Vagina (tissue), 2 donors: ENCODE data around the gene SERPINF2. TPM values are rescaled to one million over a fixed set of nuclear protein-coding genes. Genes with fewer than 3 reads are reported as not detected.

ENCODE experiments used
- DNase-seq, 2 donors: peaks; one replicate each; pipeline ENCODE4 v3.0.0-alpha.2; 2017; ENCODE audit errors: extremely low spot score in 2 of 2
- H3K27ac ChIP-seq: fragments of 200-600 bp; sonication (generic); one replicate; pipeline ENCODE4 v1.5.1; 2019
- H3K27me3 ChIP-seq: fragments of 200-600 bp; sonication (generic); one replicate; pipeline ENCODE4 v1.5.1; 2019
- H3K36me3 ChIP-seq, 2 donors: fragments of 200-600 bp; sonication (generic); one replicate each; pipeline ENCODE4 v1.5.1; 2017 to 2019
- H3K4me1 ChIP-seq: fragments of 200-600 bp; sonication (generic); one replicate; pipeline ENCODE4 v1.5.1; 2019
- H3K4me3 ChIP-seq, 2 donors: fragments of 200-600 bp; sonication (generic); 1 replicate in 1 of 2; 2 replicates in 1 of 2; pipeline ENCODE4 v1.5.1; 2016 to 2019
- H3K9me3 ChIP-seq: fragments of 200-600 bp; sonication (generic); one replicate; pipeline ENCODE4 v1.5.1; 2019
- CTCF ChIP-seq, 3 experiments: fragments of 450-650 bp in 2 of 3; fragments of 200-600 bp in 1 of 3; sonication (generic) in 1 of 3; IDR thresholded peaks; one replicate each; pipeline ENCODE4 v1.5.1; 2017 to 2019; ENCODE audit warnings: antibody characterized with exemption in 3 of 3, mild to moderate bottlenecking in 2 of 3, moderate library complexity in 2 of 3
- POLR2A ChIP-seq, 2 donors: fragments of 450-650 bp; IDR thresholded peaks; one replicate each; pipeline ENCODE4 v1.6.1; 2017; ENCODE audit warnings: antibody characterized with exemption in 2 of 2, mild to moderate bottlenecking in 2 of 2, moderate library complexity in 2 of 2
- POLR2AphosphoS5 ChIP-seq, 2 donors: sonication (generic); formaldehyde crosslinking; IDR thresholded peaks; one replicate each; pipeline ENCODE4 v1.9.0; 2017; ENCODE audit warnings: antibody characterized with exemption in 2 of 2, mild to moderate bottlenecking in 2 of 2, low read depth in 1 of 2; ENCODE audit not compliant: insufficient read depth in 1 of 2
- intact Hi-C: fragments of 100-400 bp; cut with DNase I; formaldehyde crosslinking; loops from one replicate; pipeline ENCODE4 v1.15.1; 2023
- total RNA-seq: library from RNA; depleted of rRNA; stranded (reverse); fragments of >200 nt; gene quantifications from one replicate; pipeline ENCODE4 v1.2.3, GENCODE V29; 2016

Gene SERPINF2
- total RNA-seq, 1 donor from 2014 or later: 23.8 TPM

GRCh38 chr17:1783271-1783670 lies 40.6 kb downstream of the SERPINF2 start:
- peak overlapping the region; percentile 97 for H3K27ac ChIP-seq
- DNase-seq: no peak
- no peaks in the 10 kb centered on the region for H3K27me3 ChIP-seq
- intact Hi-C loops: loop anchor here (2.0 kb wide), 1 partner anchor 66 kb away; no protein-coding TSS in a partner anchor
- peaks cover 83% of the 10 kb centered on the region for H3K4me1 ChIP-seq
- TF ChIP-seq POLR2A (IDR thresholded peaks at IDR 0.05): no peak
- TF ChIP-seq POLR2AphosphoS5 (IDR thresholded peaks at IDR 0.05; ENCODE audit: insufficient read depth in 1 of 2, low read depth in 1 of 2): peak in 1 of 2 donors; percentile 50
- TF ChIP-seq CTCF (IDR thresholded peaks at IDR 0.05): no peak
- H3K9me3 ChIP-seq: no peaks in the 10 kb centered on the region
- no peak overlapping the region for H3K4me3 ChIP-seq
- no peaks in the 10 kb centered on the region for H3K36me3 ChIP-seq

- DNase-seq: peak in 1 of 2 donors; percentile 99
- H3K36me3 ChIP-seq: no peaks in the 10 kb centered on the region
- intact Hi-C loops: loop anchor here (2.0 kb wide), 1 partner anchor 67 kb away; no protein-coding TSS in a partner anchor
- H3K4me1 ChIP-seq: peaks cover 76% of the 10 kb centered on the region
- TF ChIP-seq POLR2A (IDR thresholded peaks at IDR 0.05) (peak in 1 of 2 donors; percentile 63), CTCF (IDR thresholded peaks at IDR 0.05) (peak; percentile 58 to 93 (median 78)), POLR2AphosphoS5 (IDR thresholded peaks at IDR 0.05; ENCODE audit: insufficient read depth in 1 of 2, low read depth in 1 of 2) (peak in 1 of 2 donors; percentile 98)
- H3K4me3 ChIP-seq: no peak overlapping the region
- peak overlapping the region; percentile 97 for H3K27ac ChIP-seq
- H3K27me3 ChIP-seq: no peaks in the 10 kb centered on the region
- no peaks in the 10 kb centered on the region for H3K9me3 ChIP-seq
These were observed 41.4 kb downstream of the SERPINF2 start for GRCh38 chr17:1783834-1784611.

GRCh38 chr17:1785930-1786329 lies 43.3 kb downstream of the SERPINF2 start:
- intact Hi-C loops: loop anchor here (5.0 kb wide), 1 partner anchor 119 kb away; no protein-coding TSS in a partner anchor
- TF ChIP-seq POLR2A (IDR thresholded peaks at IDR 0.05) (no peak), CTCF (IDR thresholded peaks at IDR 0.05) (no peak), POLR2AphosphoS5 (IDR thresholded peaks at IDR 0.05; ENCODE audit: insufficient read depth in 1 of 2, low read depth in 1 of 2) (no peak)
- no peak overlapping the region for H3K4me3 ChIP-seq

GRCh38 chr17:1786708-1787107 lies 44.0 kb downstream of the SERPINF2 start:
- Histone ChIP-seq H3K4me1 (peaks cover 53% of the 10 kb centered on the region), H3K4me3 (no peak overlapping the region)
- TF ChIP-seq POLR2A (IDR thresholded peaks at IDR 0.05) (no peak), CTCF (IDR thresholded peaks at IDR 0.05) (no peak)

More at GRCh38 chr17:1785930-1786329, 43.3 kb downstream of the SERPINF2 start:
- H3K9me3 ChIP-seq: no peaks in the 10 kb centered on the region
- no peaks in the 10 kb centered on the region for H3K27me3 ChIP-seq
- H3K36me3 ChIP-seq: no peaks in the 10 kb centered on the region
- peak overlapping the region; percentile 85 for H3K27ac ChIP-seq
- peaks cover 60% of the 10 kb centered on the region for H3K4me1 ChIP-seq
- DNase-seq: no peak

More at GRCh38 chr17:1786708-1787107, 44.0 kb downstream of the SERPINF2 start:
- Histone ChIP-seq H3K27me3 (no peaks in the 10 kb centered on the region), H3K36me3 (no peaks in the 10 kb centered on the region), H3K27ac (peak overlapping the region; percentile 85), H3K9me3 (no peaks in the 10 kb centered on the region)
- intact Hi-C loops: loop anchor here (5.0 kb wide), 1 partner anchor 119 kb away; no protein-coding TSS in a partner anchor
- no peak for DNase-seq
